H1 (cell line): ENCODE measurements around the gene TAOK1.

Source experiments
- EP300 ChIP-seq, 2 experiments: IDR thresholded peaks; 1 replicate in 1 of 2; 2 replicates in 1 of 2; pipeline ENCODE4 v1.6.1; 2011 to 2012; ENCODE audit warnings: low read depth in 2 of 2, low read length in 2 of 2, mild to moderate bottlenecking in 2 of 2, borderline replicate concordance in 1 of 2, inconsistent platforms in 1 of 2, moderate library complexity in 1 of 2
- TF ChIP-seq, protein P1 (sequence below), 3 experiments: IDR thresholded peaks; 1 replicate in 2 of 3; 2 replicates in 1 of 3; pipeline versions ENCODE4 v1.5.1 to v1.6.1; 2011; ENCODE audit warnings: low read length in 3 of 3, mild to moderate bottlenecking in 3 of 3, inconsistent platforms in 2 of 3, low read depth in 1 of 3, moderate library complexity in 1 of 3; ENCODE audit not compliant: insufficient read depth in 1 of 3; ENCODE audit errors: control extremely low read depth in 1 of 3

DNA sequence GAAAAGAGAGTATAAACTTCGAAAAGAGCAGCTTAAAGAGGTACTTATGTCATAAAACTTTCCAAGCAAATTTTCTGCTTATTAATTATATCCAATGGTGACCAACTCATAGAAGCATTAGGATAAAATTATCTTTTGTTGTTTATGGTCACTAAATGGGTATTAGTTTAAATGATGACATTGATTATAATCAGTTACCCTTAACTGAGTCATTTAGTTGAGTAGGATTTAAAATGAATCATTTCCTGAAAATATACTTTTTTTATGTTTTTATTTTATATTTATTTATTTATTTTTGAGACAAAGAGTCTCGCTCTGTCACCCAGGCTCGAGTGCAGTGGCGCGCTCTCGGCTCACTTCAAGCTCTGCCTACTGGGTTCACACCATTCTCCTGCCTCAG lies 120.8 kb downstream of the TAOK1 start:
- TF ChIP-seq, protein P1, sequence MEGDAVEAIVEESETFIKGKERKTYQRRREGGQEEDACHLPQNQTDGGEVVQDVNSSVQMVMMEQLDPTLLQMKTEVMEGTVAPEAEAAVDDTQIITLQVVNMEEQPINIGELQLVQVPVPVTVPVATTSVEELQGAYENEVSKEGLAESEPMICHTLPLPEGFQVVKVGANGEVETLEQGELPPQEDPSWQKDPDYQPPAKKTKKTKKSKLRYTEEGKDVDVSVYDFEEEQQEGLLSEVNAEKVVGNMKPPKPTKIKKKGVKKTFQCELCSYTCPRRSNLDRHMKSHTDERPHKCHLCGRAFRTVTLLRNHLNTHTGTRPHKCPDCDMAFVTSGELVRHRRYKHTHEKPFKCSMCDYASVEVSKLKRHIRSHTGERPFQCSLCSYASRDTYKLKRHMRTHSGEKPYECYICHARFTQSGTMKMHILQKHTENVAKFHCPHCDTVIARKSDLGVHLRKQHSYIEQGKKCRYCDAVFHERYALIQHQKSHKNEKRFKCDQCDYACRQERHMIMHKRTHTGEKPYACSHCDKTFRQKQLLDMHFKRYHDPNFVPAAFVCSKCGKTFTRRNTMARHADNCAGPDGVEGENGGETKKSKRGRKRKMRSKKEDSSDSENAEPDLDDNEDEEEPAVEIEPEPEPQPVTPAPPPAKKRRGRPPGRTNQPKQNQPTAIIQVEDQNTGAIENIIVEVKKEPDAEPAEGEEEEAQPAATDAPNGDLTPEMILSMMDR (IDR thresholded peaks at IDR 0.05; ENCODE audit: control extremely low read depth in 1 of 3, insufficient read depth in 1 of 3, low read depth in 1 of 3, low read length in 3 of 3) = no peak
- no peak for TF ChIP-seq EP300 (IDR thresholded peaks at IDR 0.05; ENCODE audit: borderline replicate concordance in 1 of 2, low read depth in 2 of 2, low read length in 2 of 2)
